GM12878 (cell line): ENCODE data around the gene MTHFD1. TPM values are rescaled to one million over a fixed set of nuclear protein-coding genes. Genes with fewer than 3 reads are reported as not detected.

Source experiments
- ATAC-seq: fragments of 200-7000 bp; cut with Tn5 transposase; 3 replicates; pipeline ENCODE4 v1.9.1; 2020; ENCODE audit warnings: mild to moderate bottlenecking, moderate library complexity
- BruUV-seq: library from RNA; stranded (reverse); fragments of 400-500 nt; replicated peaks from 2 replicates; lab custom pipeline; 2021; lab: Mats Ljungman, UMichigan
- CTCF ChIA-PET: fragments of 300-600 bp; sonication (Branson Sonifier 250); formaldehyde crosslinking; extraction: SDS; loops from one replicate; lab custom pipeline; 2021; ENCODE audit warnings: inconsistent platforms; lab: Yijun Ruan, JAX
- POLR2A ChIA-PET: fragments of 350-600 bp; formaldehyde crosslinking; extraction: SDS; loops from one replicate; lab custom pipeline; 2021; ENCODE audit warnings: inconsistent platforms; lab: Charles Lee
- RAD21 ChIA-PET: fragments of 300-600 bp; sonication (Branson Sonifier 250); formaldehyde crosslinking; loops from one replicate; lab custom pipeline; 2023; ENCODE audit warnings: antibody characterized with exemption; ENCODE audit not compliant: unreplicated experiment; lab: Charles Lee
- SMC1A ChIA-PET: fragments of 300-600 bp; sonication (Branson Sonifier 250); formaldehyde crosslinking; loops from one replicate; lab custom pipeline; 2023; ENCODE audit not compliant: unreplicated experiment, uncharacterized antibody; lab: Charles Lee
- DNase-seq: peaks from one replicate; pipeline ENCODE4 v3.0.0-alpha.2; 2011; ENCODE audit warnings: low read depth, low spot score
- FAIRE-seq: peaks from 3 replicates; lab custom pipeline; 2011; peaks lifted over from hg19 to GRCh38; lab: Jason Lieb, UNC
- H2AFZ ChIP-seq: 2 replicates; pipeline ENCODE4 v1.6.0; 2011; ENCODE audit warnings: low read depth, low read length, control low read depth; ENCODE audit not compliant: control insufficient read depth
- H3K27ac ChIP-seq: 2 replicates; pipeline ENCODE4 v1.5.1; 2011; ENCODE audit warnings: control low read depth; ENCODE audit not compliant: control insufficient read depth, insufficient read depth
- H3K27me3 ChIP-seq, 2 experiments: replicated peaks in 1 of 2; 2 replicates each; pipeline versions ENCODE4 v1.6.0 to v1.6.1; 2011; ENCODE audit warnings: low read length in 1 of 2; ENCODE audit not compliant: control insufficient read depth in 2 of 2, insufficient read depth in 2 of 2
- H3K36me3 ChIP-seq, 2 experiments: 2 replicates each; pipeline ENCODE4 v1.5.1; 2011; ENCODE audit warnings: low read length in 1 of 2; ENCODE audit not compliant: control insufficient read depth in 2 of 2, insufficient read depth in 2 of 2
- H3K4me1 ChIP-seq: 2 replicates; pipeline ENCODE4 v1.6.1; 2011; ENCODE audit warnings: mild to moderate bottlenecking, low read length, moderate library complexity, mixed read lengths; ENCODE audit not compliant: control insufficient read depth, insufficient read depth
- H3K4me2 ChIP-seq: 2 replicates; pipeline ENCODE4 v1.6.0; 2011; ENCODE audit warnings: control low read depth; ENCODE audit not compliant: control insufficient read depth, insufficient read depth
- H3K4me3 ChIP-seq: fragments of 200-600 bp; sonication (generic); 2 replicates; pipeline ENCODE4 v1.5.1; 2016
- H3K79me2 ChIP-seq: 2 replicates; pipeline ENCODE4 v1.6.0; 2011; ENCODE audit warnings: low read length; ENCODE audit not compliant: control insufficient read depth, insufficient read depth
- H3K9ac ChIP-seq: 2 replicates; pipeline ENCODE4 v1.8.0; 2011; ENCODE audit warnings: low read length, control low read depth, mixed read lengths; ENCODE audit not compliant: control insufficient read depth, insufficient read depth
- H3K9me3 ChIP-seq: replicated peaks from 3 replicates; pipeline ENCODE4 v1.5.1; 2011; ENCODE audit warnings: mild to moderate bottlenecking, low read length; ENCODE audit not compliant: control insufficient read depth, insufficient read depth
- H4K20me1 ChIP-seq: 2 replicates; pipeline ENCODE4 v1.6.0; 2011; ENCODE audit not compliant: control insufficient read depth, insufficient read depth
- BCL11A ChIP-seq: IDR thresholded peaks from 2 replicates; pipeline ENCODE4 v1.6.1; 2011; ENCODE audit warnings: low read depth, low read length
- FOS ChIP-seq: IDR thresholded peaks from 3 replicates; pipeline ENCODE4 v1.6.1; 2011; ENCODE audit warnings: borderline replicate concordance; ENCODE audit not compliant: insufficient read length; ENCODE audit errors: extremely low read depth
- NFYB ChIP-seq: IDR thresholded peaks from 2 replicates; pipeline ENCODE4 v1.6.1; 2011; ENCODE audit warnings: low read depth, mild to moderate bottlenecking, low read length, improper control_type of control experiment, moderate library complexity; ENCODE audit not compliant: insufficient read depth
- NR2C1 ChIP-seq: fragments of 450-650 bp; IDR thresholded peaks from 2 replicates; pipeline ENCODE4 v1.6.1; 2017; ENCODE audit warnings: antibody characterized with exemption, mild to moderate bottlenecking, moderate library complexity
- PAX5 ChIP-seq: IDR thresholded peaks from 2 replicates; pipeline ENCODE4 v1.6.1; 2011; ENCODE audit warnings: low read depth, low read length, borderline replicate concordance
- TAF1 ChIP-seq: IDR thresholded peaks from 2 replicates; pipeline ENCODE4 v1.6.1; 2011; ENCODE audit warnings: mild to moderate bottlenecking, low read depth, low read length, borderline replicate concordance
- ZBED1 ChIP-seq: IDR thresholded peaks from 2 replicates; pipeline ENCODE4 v1.6.1; 2016; ENCODE audit warnings: borderline replicate concordance
- ZNF384 ChIP-seq: IDR thresholded peaks from 2 replicates; pipeline ENCODE4 v1.6.1; 2012; ENCODE audit warnings: low read depth, mild to moderate bottlenecking, low read length, improper control_type of control experiment, borderline replicate concordance
- WGBS: methylation state at CpG from one replicate; pipeline ENCODE4 v1.1.6; 2016; ENCODE audit warnings: low lambda C conversion rate; ENCODE audit not compliant: insufficient replicate concordance, insufficient coverage; ENCODE audit errors: missing lambda C conversion rate; 5-methylcytosine and 5-hydroxymethylcytosine counted together
- in situ Hi-C: fragments of 300-500 bp; cut with MboI; formaldehyde crosslinking; loops from 9 replicates; pipeline ENCODE4 v1.14.3; 2018; ENCODE audit warnings: mixed read lengths
- intact Hi-C: fragments of 100-400 bp; cut with micrococcal nuclease; formaldehyde crosslinking; loops from one replicate; pipeline ENCODE4 v1.14.2; 2022; ENCODE audit not compliant: unreplicated experiment
- polyA plus RNA-seq, 11 experiments: library from polyadenylated mRNA; depleted of rRNA in 4 of 11; unstranded in 6 of 11; stranded (reverse) in 5 of 11; fragments of >200 nt; fragmentation: Nextera tagmentation in 4 of 11; fragmentation: Illumina TruSeq in 1 of 11; extraction: Ambion mirVana in 4 of 11; extraction: Trizol in 1 of 11; gene quantifications; 1 replicate in 1 of 11; 2 replicates in 10 of 11; pipeline versions ENCODE4 v1.2.1 to v1.2.3, GENCODE V29; 2011 to 2016; ENCODE audit warnings: inconsistent platforms in 2 of 11, missing spikeins in 2 of 11, low read depth in 1 of 11
- total RNA-seq, 4 experiments: library from RNA; depleted of rRNA in 3 of 4; stranded (reverse); fragments of >200 nt in 3 of 4; fragmentation: Illumina TruSeq in 1 of 4; extraction: Trizol in 1 of 4; gene quantifications; 2 replicates each; pipeline versions ENCODE4 v1.2.1 to v1.2.3, GENCODE V29; 2013 to 2021
- TF ChIP-seq, protein P1 (sequence below): IDR thresholded peaks from 2 replicates; pipeline ENCODE4 v1.6.1; 2011; ENCODE audit warnings: low read depth, mild to moderate bottlenecking, low read length, moderate library complexity, borderline replicate concordance; ENCODE audit errors: extremely low read depth

Gene MTHFD1
- total and polyA plus RNA-seq, 10 of the 15 experiments (the other 5 are each of a cell fraction or from before 2014, with no cell fraction given), result 99.3 to 310 (median 173) TPM

DNA sequence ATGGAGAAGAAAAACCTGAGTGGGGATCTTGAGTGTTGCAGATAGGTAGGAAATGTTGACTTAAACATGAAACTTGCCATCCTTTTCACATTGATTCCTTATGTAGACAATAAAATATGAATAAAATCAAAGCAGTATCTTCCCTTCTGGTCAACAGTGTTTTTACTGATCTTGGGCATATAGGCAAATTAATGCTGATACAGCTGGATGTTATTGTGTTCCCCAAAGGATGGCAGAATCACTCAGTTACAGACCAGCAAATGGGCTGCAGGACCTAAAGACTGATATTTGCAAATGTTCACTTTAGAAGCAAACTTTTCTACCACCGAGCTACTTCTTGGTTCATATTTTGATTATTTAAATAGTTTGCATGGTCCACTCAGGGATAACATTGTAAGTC lies 33.9 kb downstream of the MTHFD1 start:
- H3K4me2 ChIP-seq, result no peak overlapping the region
- intact Hi-C loops, result no loop called here
- TF ChIP-seq, protein P1, sequence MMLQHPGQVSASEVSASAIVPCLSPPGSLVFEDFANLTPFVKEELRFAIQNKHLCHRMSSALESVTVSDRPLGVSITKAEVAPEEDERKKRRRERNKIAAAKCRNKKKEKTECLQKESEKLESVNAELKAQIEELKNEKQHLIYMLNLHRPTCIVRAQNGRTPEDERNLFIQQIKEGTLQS, result no peak
- TF ChIP-seq NFYB, result no peak
- TF ChIP-seq TAF1, result no peak
- no peak for TF ChIP-seq ZNF384
- TF ChIP-seq ZBED1, result no peak
- no peak for TF ChIP-seq NR2C1
- TF ChIP-seq BCL11A, result no peak
- TF ChIP-seq PAX5, result no peak
- TF ChIP-seq FOS, result no peak
- CTCF ChIA-PET, result interaction anchor here (0.7 to 2.8 kb wide), 6 partner anchors 9 to 89 kb away, joined by 3 to 22 read pairs (median 4); no protein-coding TSS in a partner anchor
- BruUV-seq, result no TSS peak
- POLR2A ChIA-PET, result no interaction called here
- H3K9me3 ChIP-seq, result no peaks in the 10 kb centered on the region
- FAIRE-seq (no peak), ATAC-seq (no peak), DNase-seq (no peak)
- in situ Hi-C loops, result no loop called here
- peak overlapping the region; percentile 18; the same call in 1 of the 2 replicates for H3K27ac ChIP-seq
- no peak overlapping the region for H3K9ac ChIP-seq
- no peaks in the 10 kb centered on the region for H3K27me3 ChIP-seq
- H4K20me1 ChIP-seq, result no peaks in the 10 kb centered on the region
- SMC1A ChIA-PET, result interaction anchor here (0.6 to 3.0 kb wide), 5 partner anchors 8 to 73 kb away, joined by 3 to 11 read pairs (median 4); no protein-coding TSS in a partner anchor
- H3K36me3 ChIP-seq, result peaks cover 19 to 32% of the 10 kb centered on the region in 2 experiments
- H3K4me1 ChIP-seq, result peaks cover 3% of the 10 kb centered on the region; the same call in 1 of the 2 replicates
- no peaks in the 10 kb centered on the region for H3K79me2 ChIP-seq
- 96% methylated on average over 1 of the region's 1 CpG for WGBS
- no peak overlapping the region for H3K4me3 ChIP-seq
- RAD21 ChIA-PET, result interaction anchor here (1.8 to 2.0 kb wide), 2 partner anchors 57 to 69 kb away, joined by 4 to 5 read pairs; no protein-coding TSS in a partner anchor
- H2AFZ ChIP-seq, result no peak overlapping the region
